GM21381 (cell line): Measurements from ENCODE around the gene RAB4B.
"Not testable (repeated sequence)": the region's sequence is repeated elsewhere in the genome, so short reads cannot be mapped to it uniquely, and the experiment has no call there.

ENCODE experiments used
- ATAC-seq: cut with Tn5 transposase; IDR thresholded peaks from one replicate; pipeline ENCODE4 v1.9.1; 2021; ENCODE audit warnings: mild to moderate bottlenecking, moderate library complexity; ENCODE audit not compliant: unreplicated experiment

The RAB4B gene

DNA sequence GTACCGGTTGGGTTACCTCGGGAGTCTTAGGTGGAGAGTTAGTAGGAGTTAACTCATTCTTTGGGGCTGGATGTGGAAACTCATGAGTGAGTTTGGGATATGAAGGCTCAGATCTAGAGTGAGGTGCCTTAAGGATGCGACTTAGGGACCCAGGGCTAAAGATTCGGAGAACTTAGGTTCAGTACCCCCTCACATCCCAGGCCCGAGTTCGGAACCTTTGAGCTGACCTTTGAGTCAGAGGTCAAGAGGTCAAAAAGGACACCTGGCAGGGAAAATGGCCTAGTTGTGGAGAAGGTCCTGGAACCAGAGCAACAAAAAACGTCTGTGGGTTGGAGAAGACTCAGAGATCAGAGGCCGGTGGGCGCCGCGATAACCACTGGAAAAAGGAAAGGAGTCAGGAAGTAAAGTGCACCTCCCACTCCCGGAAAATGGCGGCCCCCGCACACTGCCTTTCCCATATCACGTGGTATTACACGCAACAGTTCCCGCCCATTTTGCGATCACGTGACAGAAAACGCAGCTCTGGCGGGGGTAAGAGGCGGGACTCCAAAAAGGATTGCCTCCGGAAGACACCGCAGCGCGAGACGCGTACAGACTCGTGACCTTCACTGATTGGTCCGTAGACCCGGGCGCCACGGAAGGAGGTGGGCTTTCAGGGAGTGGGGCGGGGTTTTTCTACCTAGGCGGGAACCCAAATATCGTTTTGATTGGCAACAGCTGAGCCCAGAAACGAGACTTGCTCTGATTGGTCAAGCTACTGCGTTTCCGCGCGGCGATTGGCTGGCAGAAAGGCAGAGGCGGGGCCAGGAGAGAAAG is 27.8 kb upstream of the RAB4B start, which contains the start of gene ACTMAP:
TSS of gene ACTMAP (minus strand) at position 420 of the 816 bp plus-strand sequence. CDS start 674 bp downstream, outside the sequence.
- peak; percentile 83 for ATAC-seq

DNA sequence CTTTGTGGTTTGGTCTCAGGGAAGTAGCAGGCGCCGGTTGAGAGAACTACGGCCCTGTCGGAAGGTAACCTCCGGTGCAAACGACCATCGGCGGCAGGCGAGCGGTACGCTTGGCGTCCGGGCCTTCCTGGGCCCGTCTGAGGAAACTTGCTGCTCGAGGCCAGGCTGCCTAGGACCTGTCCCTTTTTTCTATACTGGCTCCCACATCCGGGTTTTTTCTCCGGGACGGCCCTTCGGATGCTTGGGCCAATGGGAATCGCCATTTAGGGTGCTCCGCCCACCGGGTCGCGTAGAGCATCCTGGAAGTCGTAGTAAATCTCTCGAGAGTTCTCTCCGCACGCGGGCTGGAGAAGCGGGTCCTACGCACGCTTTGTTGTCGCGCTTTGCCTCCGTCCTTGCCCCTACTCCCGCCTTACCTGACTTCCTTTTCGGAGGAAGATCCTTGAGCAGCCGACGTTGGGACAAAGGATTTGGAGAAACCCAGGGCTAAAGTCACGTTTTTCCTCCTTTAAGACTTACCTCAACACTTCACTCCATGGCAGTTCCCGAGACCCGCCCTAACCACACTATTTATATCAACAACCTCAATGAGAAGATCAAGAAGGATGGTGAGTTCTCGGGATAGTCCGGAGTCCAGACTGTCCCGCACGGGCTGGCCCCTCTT is 27.0 kb upstream of the RAB4B start, which contains the start of gene SNRPA:
TSS of gene SNRPA (plus strand) at position 330 of the 664 bp plus-strand sequence. CDS start at position 536, 206 bp downstream.
- ATAC-seq, result peak; percentile 55

DNA sequence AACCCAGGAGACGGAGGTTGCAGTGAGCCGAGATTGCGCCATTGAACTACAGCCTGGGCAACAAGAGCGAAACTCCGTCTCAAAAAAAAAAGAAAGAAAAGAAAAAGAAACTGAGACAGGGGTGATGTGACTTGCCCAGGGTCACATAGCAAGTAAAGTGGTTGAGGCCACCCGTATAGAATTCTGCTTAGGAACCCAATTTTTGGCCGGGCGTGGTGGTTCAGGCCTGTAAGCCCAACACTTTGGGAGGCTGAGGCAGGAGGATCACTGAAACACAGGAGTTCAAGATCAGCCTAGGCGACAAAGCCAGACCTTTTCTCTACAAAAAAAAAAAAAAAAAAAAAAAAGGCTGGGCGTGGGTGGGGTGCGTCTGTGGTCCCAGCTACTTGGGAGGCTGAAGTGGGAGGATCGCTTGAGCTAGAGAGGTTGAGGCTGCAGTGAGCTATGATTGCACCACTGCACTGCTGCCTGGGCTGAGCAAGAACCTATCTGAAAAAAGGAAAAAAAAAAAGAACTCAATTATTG is 25.7 kb upstream of the RAB4B start:
- no peak for ATAC-seq

DNA sequence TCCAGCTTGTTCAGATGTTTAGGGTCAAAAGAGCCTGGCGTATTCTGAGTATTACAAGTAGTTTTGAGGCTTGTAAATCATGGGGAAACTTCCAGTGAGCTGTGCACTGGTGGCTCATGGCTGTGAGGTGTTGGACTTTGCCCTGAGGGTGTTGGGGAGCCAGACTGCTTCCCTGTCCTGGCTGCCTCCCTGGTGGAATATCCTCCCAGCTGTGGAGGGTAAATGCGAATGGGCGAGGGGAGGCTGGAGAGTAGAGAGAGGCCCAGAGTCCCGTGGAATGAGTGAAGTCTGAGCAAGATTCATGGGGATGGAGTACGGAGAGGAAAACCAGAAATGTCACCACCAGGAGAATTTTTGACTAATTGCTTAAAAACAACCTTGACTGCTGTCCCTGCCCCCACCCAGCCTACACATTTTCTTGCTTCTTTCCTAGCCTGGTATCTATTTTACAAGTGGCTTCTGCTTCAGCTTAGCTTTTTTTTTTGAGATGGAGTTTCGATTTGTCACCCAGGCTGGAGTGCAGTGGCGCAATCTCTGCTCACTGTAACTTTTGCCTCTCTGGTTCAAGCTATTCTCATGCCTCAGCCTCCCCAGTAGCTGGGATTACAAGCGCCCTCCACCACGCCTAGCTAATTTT is 23.3 kb upstream of the RAB4B start:
- no peak for ATAC-seq

DNA sequence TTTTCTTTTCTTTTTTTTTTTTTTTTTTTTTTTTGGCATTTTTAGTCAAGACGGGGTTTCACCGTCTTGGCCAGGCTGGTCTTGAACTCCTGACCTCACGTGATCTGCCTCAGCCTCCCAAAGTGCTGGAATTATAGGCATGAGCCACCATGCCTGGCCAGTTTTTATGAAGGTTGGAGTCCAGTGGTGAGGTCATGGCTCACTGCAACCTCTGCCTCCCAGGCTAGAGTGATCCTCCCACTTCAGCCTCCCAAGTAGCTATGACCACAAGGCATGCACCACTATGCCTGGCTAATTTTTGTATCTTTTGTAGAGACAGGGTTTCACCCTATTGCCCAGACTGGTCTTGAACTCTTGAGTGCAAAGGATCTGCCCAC is 22.8 kb upstream of the RAB4B start:
- no peak for ATAC-seq

DNA sequence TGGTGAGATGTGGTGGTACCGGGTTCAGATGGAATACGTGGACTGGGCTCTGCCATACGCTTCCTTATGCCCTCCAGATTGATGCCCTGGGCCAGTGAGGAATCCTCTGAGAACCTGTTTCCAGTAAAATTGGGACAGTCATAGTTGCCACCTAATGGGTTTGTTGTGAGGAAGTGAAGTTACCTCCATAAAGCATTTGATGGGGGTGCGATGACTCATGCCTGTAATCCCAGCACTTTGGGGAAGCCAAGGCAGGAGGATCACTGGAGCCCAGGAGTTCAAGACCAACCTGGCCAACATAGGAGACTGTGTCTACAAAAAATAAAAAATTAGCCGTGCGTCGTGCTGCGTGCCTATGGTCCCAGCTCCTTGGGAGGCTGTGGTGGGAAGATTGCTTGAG is 22.3 kb upstream of the RAB4B start:
- ATAC-seq, result no peak

DNA sequence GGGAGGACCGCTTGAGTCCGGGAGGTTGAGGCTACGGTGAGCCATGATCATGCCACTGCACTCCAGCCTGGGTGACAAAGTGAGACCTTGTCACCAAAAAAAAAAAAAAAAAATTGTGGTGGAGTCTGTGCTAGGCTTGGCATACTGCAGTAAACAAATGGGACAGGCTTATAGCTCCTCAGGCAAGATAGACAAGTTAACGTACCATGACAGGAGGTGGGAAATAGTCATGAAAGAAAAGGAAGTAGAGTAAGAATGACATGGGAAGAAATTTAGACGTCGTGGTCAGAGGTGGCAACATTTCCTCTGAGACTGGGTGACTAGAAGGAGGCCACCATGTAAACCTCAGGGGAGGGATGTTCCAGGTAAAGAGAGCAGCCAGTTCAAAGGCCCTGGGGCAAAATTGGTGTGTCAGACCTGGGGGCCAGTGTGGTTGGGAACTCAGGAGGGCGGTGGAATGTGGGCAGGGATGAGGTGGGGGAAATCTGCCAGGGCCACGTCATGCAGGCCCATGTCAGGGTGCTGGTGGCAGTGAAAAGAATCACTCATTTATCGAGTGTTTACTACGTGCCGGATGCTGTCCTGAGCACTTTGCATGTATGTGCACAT is 21.4 kb upstream of the RAB4B start:
- ATAC-seq, result no peak

DNA sequence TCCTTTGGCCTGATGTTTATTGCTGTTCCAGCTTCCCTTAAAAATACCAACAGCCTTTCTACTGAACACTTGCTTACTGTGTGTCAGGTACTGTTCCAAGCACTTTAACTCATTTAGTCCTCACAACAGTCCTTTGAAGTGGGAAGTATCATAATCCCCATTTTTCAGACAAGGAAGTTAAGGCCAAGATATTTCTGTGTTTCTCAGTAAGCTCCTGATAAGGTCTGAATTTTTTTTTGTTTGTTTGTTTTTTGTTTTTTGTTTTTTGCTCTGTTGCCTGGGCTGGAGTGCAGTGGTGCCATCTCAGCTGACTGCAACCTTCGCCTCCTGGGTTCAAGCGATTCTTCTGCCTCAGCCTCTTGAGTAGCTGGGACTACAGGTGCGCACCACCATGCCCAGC is 19.6 kb upstream of the RAB4B start:
- ATAC-seq, result no peak

DNA sequence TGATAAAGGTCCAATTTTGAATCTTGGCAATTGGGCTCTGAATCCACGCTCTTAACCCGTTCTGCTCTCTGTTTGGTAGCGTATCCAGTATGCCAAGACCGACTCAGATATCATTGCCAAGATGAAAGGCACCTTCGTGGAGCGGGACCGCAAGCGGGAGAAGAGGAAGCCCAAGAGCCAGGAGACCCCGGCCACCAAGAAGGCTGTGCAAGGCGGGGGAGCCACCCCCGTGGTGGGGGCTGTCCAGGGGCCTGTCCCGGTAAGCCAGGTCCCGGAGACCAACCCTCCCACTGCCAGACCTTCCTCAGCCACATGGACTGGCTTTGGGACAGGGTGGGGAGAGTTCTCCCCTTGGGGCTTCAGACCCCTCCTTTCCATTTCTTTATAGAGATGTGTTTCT is 18.7 kb upstream of the RAB4B start:
- ATAC-seq, result no peak

DNA sequence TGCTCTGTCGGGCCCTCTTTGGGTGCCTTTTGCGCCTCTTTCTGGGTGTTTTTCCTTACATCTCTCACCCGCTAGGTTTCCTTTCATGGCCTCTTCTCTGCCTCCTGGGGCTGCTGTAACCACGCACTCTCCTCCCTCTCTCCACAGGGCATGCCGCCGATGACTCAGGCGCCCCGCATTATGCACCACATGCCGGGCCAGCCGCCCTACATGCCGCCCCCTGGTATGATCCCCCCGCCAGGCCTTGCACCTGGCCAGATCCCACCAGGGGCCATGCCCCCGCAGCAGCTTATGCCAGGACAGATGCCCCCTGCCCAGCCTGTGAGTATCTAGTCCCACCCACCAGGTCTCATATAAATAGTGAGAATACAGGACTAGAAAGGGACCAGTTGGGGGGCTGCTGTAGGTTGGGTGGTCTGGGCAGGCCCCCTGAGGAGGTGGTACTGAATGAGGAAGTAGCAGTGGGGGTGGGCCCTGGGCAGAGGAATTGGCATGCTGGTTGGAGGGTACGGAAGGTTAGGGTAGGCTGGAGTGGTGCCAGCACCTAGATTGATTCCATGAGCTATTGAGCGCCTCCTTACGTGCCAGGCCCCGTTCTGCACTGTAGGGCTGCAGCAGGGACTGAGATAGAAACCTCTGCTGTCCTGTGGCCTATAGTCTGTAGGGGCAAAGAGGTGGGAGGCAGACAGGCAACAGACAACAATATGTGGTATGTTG is 15.1 kb upstream of the RAB4B start:
- ATAC-seq, result no peak

DNA sequence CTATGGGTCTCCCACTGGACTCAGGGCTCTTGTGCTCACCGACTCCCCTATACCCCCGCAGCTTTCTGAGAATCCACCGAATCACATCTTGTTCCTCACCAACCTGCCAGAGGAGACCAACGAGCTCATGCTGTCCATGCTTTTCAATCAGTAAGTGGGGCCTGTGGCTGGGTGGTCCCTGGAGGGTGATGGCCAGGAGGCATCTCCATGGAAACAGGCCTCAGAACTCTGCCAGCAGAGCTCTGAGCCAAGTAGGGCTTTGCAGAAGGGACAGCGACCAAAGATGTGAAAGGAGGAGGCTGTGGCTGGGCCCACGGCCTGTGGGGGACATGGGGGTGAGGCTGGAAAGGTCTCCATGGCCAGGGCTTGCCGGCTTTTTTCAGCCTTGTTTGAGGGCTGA is 14.5 kb upstream of the RAB4B start:
- ATAC-seq, result no peak

DNA sequence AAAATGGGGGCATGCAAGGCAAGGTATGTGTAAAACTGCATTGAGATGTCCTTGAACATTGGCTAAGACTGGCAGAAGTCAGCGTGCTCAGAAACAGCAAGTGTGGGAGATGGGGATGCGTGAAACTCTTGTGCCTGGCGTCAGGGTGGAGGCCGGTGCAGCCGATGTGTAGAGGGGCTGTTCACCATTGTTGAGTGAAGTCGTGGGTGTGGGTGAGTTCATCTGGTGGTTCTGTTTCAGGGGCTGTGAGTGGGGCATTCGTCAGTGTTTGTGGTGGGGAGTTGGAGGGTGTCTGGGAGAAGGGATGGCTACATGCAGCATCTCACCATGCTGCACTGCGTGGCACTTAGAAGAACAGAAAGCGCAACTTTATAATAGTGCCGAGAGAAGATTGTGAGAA is 14.1 kb upstream of the RAB4B start:
- no peak for ATAC-seq

DNA sequence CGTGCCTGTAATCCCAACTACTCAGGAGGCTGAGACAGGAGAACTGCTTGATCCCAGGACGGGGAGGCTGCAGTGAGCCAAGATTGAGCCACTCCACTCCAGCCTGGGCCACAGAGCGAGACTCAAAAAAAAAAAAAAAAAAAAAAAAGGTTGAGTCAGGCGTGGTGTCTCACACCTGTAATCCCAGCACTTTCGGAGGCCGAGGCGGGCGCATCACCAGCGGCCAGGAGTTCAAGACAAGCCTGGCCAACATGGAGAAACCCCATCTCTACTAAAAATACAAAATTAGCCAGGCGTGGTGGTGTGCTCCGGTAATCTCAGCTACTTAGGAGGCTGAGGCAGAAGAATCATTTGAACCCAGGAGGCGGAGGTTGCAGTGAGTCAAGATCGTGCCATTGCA is 11.7 kb upstream of the RAB4B start:
- not testable (repeated sequence) for ATAC-seq

DNA sequence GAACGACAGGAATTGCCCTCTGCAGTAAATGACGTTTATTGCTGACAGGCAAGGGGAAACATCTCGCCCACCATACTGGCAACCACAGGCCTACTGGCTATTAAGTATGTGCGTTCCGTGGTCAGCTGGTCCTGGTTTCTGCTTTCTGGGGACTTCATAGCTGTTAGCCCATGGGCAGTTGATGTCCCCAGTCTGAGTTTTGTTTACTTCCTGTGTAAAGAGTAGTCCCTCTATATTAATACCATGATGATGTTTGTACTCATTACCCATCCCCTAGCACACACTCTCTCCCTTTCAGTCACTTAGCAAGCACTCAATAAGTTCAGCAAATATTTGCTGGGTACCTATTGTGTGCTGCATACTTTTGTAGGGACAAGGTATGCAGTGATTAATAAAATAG is 9.2 kb upstream of the RAB4B start:
- ATAC-seq, result no peak

DNA sequence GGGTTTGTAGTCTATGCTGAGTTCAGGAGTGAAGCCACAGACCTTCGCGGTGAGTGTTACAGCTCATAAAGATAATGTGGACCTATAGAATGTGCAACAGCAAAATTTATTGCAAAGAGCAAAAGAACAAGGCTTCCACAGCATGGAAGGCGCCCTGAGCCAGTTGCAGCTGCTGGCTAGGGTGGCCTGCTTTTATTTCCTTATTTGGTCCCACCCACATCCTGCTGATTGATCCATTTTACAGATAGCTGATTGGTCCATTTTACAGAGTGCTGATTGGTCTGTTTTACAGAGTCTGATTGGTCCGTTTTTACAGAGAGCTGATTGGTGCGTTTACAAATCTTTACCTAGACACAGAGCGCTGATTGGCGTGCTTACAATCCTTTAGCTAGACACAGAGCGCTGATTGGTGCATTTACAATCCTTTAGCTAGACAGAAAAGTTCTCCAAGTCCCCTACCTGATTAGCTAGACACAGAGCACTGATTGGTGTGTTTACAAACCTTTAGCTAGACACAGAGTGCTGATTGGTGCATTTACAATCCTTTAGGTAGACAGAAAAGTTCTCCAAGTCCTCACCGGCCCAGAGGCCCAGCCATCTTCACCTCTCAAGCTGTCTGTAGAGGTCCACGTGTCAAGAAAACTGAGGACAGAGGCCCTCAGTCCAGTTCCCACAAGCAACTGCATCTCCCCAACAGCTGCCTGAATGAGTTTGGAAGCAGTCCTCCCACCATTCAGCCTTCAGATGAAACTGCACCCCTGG is 6.8 kb upstream of the RAB4B start:
- not testable (repeated sequence) for ATAC-seq

DNA sequence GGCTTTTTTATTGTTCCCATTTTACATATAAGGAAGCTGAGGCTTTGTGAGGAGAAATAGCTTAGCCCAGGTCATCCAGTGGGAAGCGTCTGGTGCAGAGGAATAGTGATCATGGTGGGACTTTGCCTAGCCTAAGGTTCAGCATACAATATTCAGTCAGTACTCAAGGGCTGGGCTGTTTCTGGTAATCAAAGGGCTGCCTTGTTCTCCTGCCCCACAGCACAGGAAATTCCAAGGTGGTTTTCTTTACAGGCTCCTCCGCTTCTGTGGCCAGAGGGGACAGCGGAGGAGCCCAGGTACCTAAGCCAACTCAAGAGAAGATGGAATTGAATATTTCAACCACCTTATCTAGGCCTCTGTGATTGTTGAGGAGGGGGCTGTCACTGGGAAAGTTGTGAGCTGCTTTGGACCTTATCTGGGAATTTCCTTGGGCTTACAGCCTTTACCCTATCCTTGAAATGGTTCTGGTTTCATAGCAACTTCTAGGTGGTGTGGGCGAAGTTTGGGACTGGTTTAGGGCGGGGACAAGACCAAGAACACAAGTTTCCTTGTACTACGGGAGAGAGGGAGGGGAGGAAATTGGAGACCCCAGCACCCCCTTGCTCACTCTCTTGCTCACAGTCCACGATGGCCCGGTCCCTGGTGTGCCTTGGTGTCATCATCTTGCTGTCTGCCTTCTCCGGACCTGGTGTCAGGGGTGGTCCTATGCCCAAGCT is 3.0 kb upstream of the RAB4B start, which contains the start of gene MIA:
TSS of gene MIA (plus strand) at position 606 of the 716 bp plus-strand sequence. CDS start at position 628, 22 bp downstream.
- ATAC-seq, result no peak

DNA sequence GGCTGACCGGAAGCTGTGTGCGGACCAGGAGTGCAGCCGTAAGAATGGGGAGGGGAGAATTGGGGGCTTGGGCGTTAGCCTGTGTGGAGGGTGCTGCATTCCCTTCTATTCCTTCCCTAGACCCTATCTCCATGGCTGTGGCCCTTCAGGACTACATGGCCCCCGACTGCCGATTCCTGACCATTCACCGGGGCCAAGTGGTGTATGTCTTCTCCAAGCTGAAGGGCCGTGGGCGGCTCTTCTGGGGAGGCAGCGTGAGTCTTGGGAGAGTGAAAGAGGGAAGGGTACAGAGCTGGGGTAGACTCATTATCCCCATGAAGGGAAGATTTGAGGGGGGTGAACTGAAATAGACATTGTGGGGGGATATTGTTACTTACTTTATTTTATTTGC is 2.4 kb upstream of the RAB4B start:
- no peak for ATAC-seq

DNA sequence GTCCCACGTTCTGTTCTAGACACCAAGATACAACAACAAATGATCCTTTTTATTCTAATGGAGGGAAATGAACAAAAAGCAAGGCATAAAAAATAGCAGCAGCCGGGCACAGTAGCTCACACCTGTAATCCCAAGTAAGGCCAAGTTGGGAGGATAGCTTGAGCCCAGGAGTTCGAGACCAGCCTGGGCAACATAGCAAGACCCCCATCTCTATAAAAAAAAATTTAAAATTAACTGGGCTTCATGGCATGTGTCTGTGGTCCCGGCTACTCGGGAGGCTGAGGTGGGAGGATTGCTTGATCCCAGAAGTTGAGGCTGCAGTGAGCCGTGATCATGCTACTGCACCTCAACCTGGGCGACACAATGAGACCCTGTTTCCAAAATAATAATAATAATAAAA is 1.7 kb upstream of the RAB4B start:
- no peak for ATAC-seq
